Head of caudate nucleus (tissue), 42 donors: ENCODE data around the gene SDCCAG8.

Source experiments
- DNase-seq, 42 donors: peaks; one replicate each; pipeline versions ENCODE4 v3.0.0 to v3.0.0-alpha.2; 2020 to 2021; ENCODE audit warnings: mixed read lengths in 7 of 42
- intact Hi-C: fragments of 100-400 bp; cut with DNase I; formaldehyde crosslinking; loops from one replicate; pipeline ENCODE4 v1.15.0; 2022

The SDCCAG8 gene

GRCh38 chr1:243431591-243431990 lies 175.8 kb downstream of the SDCCAG8 start:
- intact Hi-C loops, result no loop called here

GRCh38 chr1:243432136-243432535 lies 176.3 kb downstream of the SDCCAG8 start:
- DNase-seq, result no peak

More at GRCh38 chr1:243431591-243431990, 175.8 kb downstream of the SDCCAG8 start:
- no peak for DNase-seq

DNA sequence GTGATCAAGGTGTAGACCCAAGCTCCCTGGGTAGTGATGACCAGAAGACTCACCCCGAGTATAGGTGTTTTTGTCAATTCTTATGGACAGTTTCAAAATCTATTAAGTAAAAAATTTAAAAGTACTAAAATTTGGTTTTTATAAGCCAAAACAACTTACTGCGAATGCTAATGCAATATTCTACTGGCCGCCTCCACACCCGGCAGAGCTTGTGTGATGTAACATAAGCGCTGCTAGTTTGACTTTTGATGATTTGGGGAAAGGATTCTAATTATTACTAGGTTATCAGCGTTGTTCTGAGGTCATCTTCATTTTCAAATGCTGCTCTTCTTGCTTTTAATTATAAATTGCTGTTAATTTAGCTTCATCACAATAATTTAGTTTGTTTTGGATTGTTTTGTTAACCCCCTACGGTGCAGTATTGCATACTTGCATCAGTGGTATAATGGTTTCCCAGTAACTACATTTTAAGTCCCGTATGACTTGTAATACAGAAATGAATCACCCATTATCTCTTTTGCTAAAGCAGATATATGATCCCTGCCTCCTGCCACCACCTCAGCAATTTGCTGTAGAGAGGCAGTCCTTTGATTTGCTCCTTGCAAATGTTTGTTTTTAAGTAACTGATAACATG lies 178.0 kb downstream of the SDCCAG8 start:
- DNase-seq, result peak in 14 of 42 donors; percentile 24 to 68 (median 43)
- intact Hi-C loops, result no loop called here

More at GRCh38 chr1:243432136-243432535, 176.3 kb downstream of the SDCCAG8 start:
- intact Hi-C loops, result no loop called here

DNA sequence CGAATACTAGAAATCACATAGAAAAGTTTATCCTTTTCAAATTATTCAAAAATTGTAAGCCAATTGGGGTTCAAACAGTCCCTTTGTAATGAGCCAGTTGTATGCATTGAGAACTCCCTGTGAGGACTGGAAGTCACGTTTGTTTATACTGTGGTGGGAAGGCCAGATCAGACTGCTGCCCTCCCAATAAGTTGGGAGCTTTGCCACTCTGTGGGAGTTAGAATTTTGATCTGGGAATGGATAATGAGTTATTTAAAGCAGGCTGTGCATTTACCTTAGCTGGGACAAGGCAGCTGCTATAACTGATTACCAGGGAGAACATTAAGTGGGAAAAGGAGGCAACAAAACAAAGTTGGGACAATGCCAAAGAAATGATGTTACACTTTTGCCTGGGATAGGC lies 178.8 kb downstream of the SDCCAG8 start:
- intact Hi-C loops, result no loop called here
- no peak for DNase-seq

DNA sequence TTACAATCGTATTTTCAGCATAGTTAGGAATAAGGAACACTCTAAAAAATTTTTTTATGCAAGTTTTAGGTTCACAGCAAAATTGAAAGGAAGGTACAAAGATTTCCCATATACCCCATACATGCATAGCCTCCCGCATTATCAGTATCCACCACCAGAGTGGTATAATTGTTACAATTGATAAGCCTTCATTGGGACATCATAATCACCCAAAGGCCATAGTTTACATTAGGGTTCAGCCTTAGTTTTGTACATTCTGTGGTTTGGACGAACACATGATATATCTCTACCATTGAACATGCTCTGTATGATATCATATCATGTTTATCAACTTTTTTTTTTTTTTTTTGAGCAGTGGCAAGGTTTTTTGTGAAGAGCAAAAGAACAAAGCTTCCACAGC lies 180.0 kb downstream of the SDCCAG8 start:
- intact Hi-C loops, result no loop called here
- DNase-seq, result no peak

DNA sequence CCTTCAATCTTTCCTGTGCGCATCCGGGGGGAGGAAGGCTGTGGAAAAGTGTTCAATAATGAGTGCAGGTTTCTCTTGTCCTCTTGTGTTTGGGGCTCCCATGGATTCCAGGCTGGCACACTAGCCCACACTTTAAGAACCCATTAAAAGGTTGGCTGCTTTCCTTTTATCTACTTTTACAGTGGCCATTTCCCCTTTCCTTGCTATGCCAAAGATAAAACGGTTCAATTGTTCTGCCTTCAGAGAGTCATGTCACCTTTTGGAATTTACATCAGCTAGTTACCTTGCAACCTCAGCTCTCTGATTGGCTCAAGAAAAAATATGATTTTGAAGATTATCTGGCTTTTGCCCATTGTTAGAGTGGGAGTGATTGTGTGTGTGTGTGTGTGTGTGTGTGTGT lies 182.3 kb downstream of the SDCCAG8 start:
- no peak for DNase-seq
- intact Hi-C loops, result no loop called here

GRCh38 chr1:243438815-243439214 lies 183.0 kb downstream of the SDCCAG8 start:
- intact Hi-C loops, result no loop called here
- DNase-seq, result no peak

DNA sequence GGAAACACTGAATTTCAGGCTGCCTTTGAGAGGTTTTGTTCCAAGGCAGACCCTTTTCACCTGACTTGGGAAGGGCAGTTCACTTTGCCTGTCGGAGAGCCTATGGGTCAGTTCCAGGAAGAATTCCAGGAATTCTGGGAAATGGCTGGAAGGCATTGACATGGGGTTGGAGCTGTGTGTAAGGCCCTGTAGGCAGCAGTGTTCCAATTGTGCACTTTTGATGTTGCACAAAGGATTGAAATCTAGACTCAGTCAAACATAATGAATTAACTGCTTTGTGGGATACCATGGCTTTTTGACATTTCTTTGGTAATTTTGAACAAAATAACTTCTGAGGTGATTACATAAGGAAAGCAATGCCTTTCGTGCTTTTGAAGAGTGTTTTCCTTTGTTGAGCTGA lies 184.6 kb downstream of the SDCCAG8 start:
- intact Hi-C loops, result no loop called here
- no peak for DNase-seq

- intact Hi-C loops, result no loop called here
These were observed 185.8 kb downstream of the SDCCAG8 start for GRCh38 chr1:243441601-243442000.

GRCh38 chr1:243443557-243443956 lies 187.7 kb downstream of the SDCCAG8 start:
- intact Hi-C loops, result no loop called here
- DNase-seq, result no peak

More at GRCh38 chr1:243441601-243442000, 185.8 kb downstream of the SDCCAG8 start:
- no peak for DNase-seq

- DNase-seq, result no peak
- intact Hi-C loops, result no loop called here
These were observed 191.5 kb downstream of the SDCCAG8 start for GRCh38 chr1:243447347-243447746.

- intact Hi-C loops, result no loop called here
- DNase-seq, result no peak
These were observed 192.0 kb downstream of the SDCCAG8 start for GRCh38 chr1:243447844-243448243.

GRCh38 chr1:243449373-243449772 lies 193.5 kb downstream of the SDCCAG8 start:
- no peak for DNase-seq
- intact Hi-C loops, result no loop called here

DNA sequence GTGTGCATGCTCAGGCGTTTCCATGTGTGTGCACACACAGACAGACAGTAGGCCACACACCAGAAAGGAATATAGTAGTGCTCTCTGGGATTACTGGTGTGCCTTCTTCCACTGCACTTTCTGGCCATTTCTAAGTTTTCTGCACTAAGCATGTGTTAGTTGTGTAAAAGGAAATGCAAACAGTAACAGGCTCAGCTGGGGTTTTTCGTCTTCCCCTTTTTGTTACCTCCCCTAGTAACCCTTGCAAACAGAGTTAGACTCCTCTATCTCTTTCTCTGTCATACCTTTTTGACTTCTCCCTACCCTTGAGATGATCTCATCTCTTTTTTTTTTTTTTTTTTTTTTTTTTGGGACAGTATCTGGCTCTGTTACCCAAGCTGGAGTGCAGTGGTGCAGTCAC lies 196.3 kb downstream of the SDCCAG8 start:
- DNase-seq, result peak in 1 of 42 donors; percentile 41
- intact Hi-C loops, result no loop called here

- intact Hi-C loops, result no loop called here
- DNase-seq, result no peak
These were observed 198.6 kb downstream of the SDCCAG8 start for GRCh38 chr1:243454328-243454997.

- intact Hi-C loops, result no loop called here
- DNase-seq, result peak in 1 of 42 donors; percentile 25
These were observed 200.2 kb downstream of the SDCCAG8 start for GRCh38 chr1:243455760-243456651.

DNA sequence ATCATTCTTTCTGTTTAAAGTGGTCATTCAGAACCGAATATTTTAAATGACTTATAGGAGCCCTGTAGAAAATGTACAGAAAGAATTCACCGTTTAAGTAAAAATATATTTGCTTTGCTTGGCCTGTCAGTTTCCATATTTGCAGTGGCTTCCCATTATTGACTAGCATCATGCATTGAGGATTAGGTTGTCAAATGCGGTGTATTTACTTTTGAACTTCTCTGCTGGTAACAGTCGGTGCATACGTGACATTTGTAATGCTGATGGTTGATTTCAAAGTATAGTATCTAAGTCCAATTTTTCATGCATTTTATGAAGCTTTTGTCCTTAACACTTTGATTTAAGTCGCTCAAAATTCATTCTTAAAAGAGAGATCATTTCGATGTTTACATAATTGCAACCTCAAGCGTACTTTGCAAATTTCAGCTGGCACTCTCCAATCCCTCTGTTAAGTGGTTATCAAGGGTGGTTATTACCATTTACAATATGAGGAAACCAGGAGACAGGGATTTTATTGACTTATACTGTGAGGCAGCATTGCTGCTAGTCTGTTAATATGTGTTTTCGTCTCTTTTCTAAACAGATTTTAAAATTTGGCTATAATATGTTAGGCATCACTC lies 201.6 kb downstream of the SDCCAG8 start:
- peak in 1 of 42 donors; percentile 18 for DNase-seq

DNA sequence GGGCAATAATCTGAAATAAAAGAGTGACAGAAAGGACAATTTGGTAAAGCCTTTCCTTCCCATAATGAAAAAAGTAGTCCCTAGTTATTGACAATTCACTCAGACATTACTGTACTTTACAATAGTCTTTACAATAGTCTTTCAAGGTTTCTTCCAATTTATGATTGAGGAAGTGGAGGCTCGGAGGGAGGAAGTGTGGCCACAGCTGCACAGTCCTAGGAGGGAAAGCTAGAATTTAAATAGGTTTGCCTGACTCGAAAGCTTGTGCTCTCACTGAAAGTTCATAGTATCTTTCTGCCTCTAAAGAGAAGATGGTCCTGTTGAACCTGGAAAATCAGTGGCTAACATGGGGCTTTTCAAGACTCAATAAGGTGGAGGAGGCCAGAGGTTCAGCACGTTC lies 203.2 kb downstream of the SDCCAG8 start:
- peak in 1 of 42 donors; percentile 38 for DNase-seq
- intact Hi-C loops, result no loop called here

More for the DNA sequence above, 201.6 kb downstream of the SDCCAG8 start:
- intact Hi-C loops, result no loop called here

DNA sequence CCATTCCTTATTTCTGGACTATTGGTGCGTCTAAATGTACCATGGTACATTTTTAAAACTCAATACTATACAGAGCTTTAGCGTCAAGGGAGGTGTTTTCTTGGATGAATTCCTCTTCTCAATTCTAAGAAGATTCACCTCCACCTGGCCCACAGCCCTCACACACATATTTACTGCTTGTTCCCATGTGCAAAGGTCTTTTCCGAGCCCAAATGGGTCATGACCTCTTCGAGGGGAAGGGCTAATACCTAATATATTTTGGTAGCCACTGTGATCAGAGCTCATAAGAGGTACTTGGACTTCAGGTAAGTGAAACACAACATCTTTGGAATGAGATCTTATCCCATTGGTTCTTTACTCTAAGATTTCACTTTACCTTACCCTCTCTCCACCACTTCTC lies 205.9 kb downstream of the SDCCAG8 start:
- DNase-seq, result peak in 1 of 42 donors; percentile 9
- intact Hi-C loops, result no loop called here
